Prostate gland (tissue), 2 donors: ENCODE data around the gene BIRC3.

ENCODE experiments used
- CTCF ChIP-seq, 4 experiments: fragments of 200-600 bp in 2 of 4; fragments of 450-650 bp in 2 of 4; sonication (generic) in 2 of 4; IDR thresholded peaks; 1 replicate in 3 of 4; 2 replicates in 1 of 4; pipeline ENCODE4 v1.5.1; 2016 to 2019; ENCODE audit warnings: antibody characterized with exemption in 4 of 4, mild to moderate bottlenecking in 2 of 4, moderate library complexity in 2 of 4
- POLR2AphosphoS5 ChIP-seq: sonication (generic); formaldehyde crosslinking; IDR thresholded peaks from one replicate; pipeline ENCODE4 v1.6.1; 2017; ENCODE audit warnings: antibody characterized with exemption

- TF ChIP-seq CTCF (IDR thresholded peaks at IDR 0.05) (no peak), POLR2AphosphoS5 (no peak)
Measured at GRCh38 chr11:102383839-102384238, 66.6 kb downstream of the BIRC3 start.
